Stimulated activated CD4-positive, alpha-beta T cell treated with anti-CD3 and anti-CD28 coated beads, TNF-alpha, amount 100 ng/mL, for 4 hours (primary cell): Measurements from ENCODE around the gene BLTP3B.
A peak's percentile ranks its signal among the peaks of the same experiment; 100 is the strongest.

ENCODE experiments used
- DNase-seq, 3 experiments: peaks; one replicate each; pipeline ENCODE4 v3.0.0-alpha.2; 2020; ENCODE audit warnings: low read depth in 3 of 3

Gene BLTP3B

GRCh38 chr12:100159391-100160104, 16.9 kb upstream of the BLTP3B start:
- DNase-seq, result no peak

- DNase-seq, result no peak
Measured at GRCh38 chr12:100158535-100158934, 15.9 kb upstream of the BLTP3B start.

GRCh38 chr12:100157427-100157821, 14.8 kb upstream of the BLTP3B start:
- DNase-seq, result no peak

GRCh38 chr12:100156731-100157426, 14.2 kb upstream of the BLTP3B start:
- no peak for DNase-seq

GRCh38 chr12:100154474-100155247, 12.0 kb upstream of the BLTP3B start:
- peak; percentile 53 to 55 (median 54) for DNase-seq

GRCh38 chr12:100153131-100153530, 10.5 kb upstream of the BLTP3B start:
- DNase-seq, result no peak

- no peak for DNase-seq
Measured at GRCh38 chr12:100151769-100152168, 9.1 kb upstream of the BLTP3B start.

- DNase-seq, result no peak
Measured at GRCh38 chr12:100146252-100146651, 3.6 kb upstream of the BLTP3B start.

- no peak for DNase-seq
Measured at GRCh38 chr12:100145643-100146042, 3.0 kb upstream of the BLTP3B start.

GRCh38 chr12:100141998-100142850, 450 bp downstream of the BLTP3B start:
- DNase-seq, result peak; percentile 13 to 26 (median 14)

- DNase-seq, result peak in 1 of 3 experiments; percentile 28
Measured at GRCh38 chr12:100141666-100141997, 1.0 kb downstream of the BLTP3B start.

- no peak for DNase-seq
Measured at GRCh38 chr12:100138803-100139098, 3.9 kb downstream of the BLTP3B start.

GRCh38 chr12:100138048-100138802, 4.4 kb downstream of the BLTP3B start:
- no peak for DNase-seq

- DNase-seq, result no peak
Measured at GRCh38 chr12:100133200-100133599, 9.5 kb downstream of the BLTP3B start.

GRCh38 chr12:100128512-100128908, 14.2 kb downstream of the BLTP3B start:
- no peak for DNase-seq

- DNase-seq, result no peak
Measured at GRCh38 chr12:100127766-100128511, 14.7 kb downstream of the BLTP3B start.

- no peak for DNase-seq
Measured at GRCh38 chr12:100123316-100124095, 19.2 kb downstream of the BLTP3B start.

GRCh38 chr12:100120355-100120754, 22.3 kb downstream of the BLTP3B start:
- no peak for DNase-seq

GRCh38 chr12:100115291-100115690, 27.4 kb downstream of the BLTP3B start:
- no peak for DNase-seq

GRCh38 chr12:100114574-100114973, 28.1 kb downstream of the BLTP3B start:
- no peak for DNase-seq
